GM21360 (cell line): ENCODE data around the gene NCBP1.
A peak's percentile ranks its signal among the peaks of the same experiment; 100 is the strongest.
"Not testable (repeated sequence)": the region's sequence is repeated elsewhere in the genome, so short reads cannot be mapped to it uniquely, and the experiment has no call there.

ENCODE experiments used
- ATAC-seq: cut with Tn5 transposase; IDR thresholded peaks from one replicate; pipeline ENCODE4 v1.9.1; 2021; ENCODE audit warnings: mild to moderate bottlenecking, moderate library complexity; ENCODE audit not compliant: unreplicated experiment

Gene NCBP1, protein sequence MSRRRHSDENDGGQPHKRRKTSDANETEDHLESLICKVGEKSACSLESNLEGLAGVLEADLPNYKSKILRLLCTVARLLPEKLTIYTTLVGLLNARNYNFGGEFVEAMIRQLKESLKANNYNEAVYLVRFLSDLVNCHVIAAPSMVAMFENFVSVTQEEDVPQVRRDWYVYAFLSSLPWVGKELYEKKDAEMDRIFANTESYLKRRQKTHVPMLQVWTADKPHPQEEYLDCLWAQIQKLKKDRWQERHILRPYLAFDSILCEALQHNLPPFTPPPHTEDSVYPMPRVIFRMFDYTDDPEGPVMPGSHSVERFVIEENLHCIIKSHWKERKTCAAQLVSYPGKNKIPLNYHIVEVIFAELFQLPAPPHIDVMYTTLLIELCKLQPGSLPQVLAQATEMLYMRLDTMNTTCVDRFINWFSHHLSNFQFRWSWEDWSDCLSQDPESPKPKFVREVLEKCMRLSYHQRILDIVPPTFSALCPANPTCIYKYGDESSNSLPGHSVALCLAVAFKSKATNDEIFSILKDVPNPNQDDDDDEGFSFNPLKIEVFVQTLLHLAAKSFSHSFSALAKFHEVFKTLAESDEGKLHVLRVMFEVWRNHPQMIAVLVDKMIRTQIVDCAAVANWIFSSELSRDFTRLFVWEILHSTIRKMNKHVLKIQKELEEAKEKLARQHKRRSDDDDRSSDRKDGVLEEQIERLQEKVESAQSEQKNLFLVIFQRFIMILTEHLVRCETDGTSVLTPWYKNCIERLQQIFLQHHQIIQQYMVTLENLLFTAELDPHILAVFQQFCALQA

GRCh38 chr9:97632985-97633858 is at the start of gene NCBP1, which contains the start of gene TSTD2:
Gene NCBP1, plus strand, starts transcription at chr9:97633821. Its CDS starts 61 bp downstream, at chr9:97633882.
Gene TSTD2, minus strand, starts transcription at chr9:97633368. Its CDS starts 5,806 bp downstream, at chr9:97627562.
- ATAC-seq: peak; percentile 84

- ATAC-seq: not testable (repeated sequence)
Measured at GRCh38 chr9:97584778-97585177, 48.8 kb upstream of the NCBP1 start.

- ATAC-seq: not testable (repeated sequence)
Measured at GRCh38 chr9:97586909-97587308, 46.7 kb upstream of the NCBP1 start.

GRCh38 chr9:97591535-97591934 is 42.1 kb upstream of the NCBP1 start:
- no peak for ATAC-seq

DNA sequence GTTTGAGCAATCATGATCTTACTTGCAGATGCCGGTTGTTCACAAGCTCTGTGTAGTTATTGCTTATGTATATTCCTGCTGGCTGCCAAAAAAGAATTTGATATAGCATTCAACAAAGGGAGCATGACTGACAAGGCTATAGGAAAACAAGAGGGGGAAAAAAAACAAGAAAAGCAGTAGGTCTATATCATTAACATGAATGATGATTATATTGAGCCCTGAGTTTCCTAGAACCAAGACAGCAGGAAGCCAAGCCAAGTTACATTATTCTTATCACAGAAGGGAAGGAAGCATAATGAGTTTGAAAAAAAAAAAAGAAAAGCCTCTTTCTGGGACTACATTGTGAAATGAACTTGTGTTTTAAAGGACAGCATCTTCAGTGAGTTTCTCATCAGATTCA is 41.5 kb upstream of the NCBP1 start:
- ATAC-seq: no peak

- no peak for ATAC-seq
Measured at GRCh38 chr9:97593960-97594359, 39.7 kb upstream of the NCBP1 start.

GRCh38 chr9:97594381-97594921 is 39.2 kb upstream of the NCBP1 start:
- ATAC-seq: no peak

DNA sequence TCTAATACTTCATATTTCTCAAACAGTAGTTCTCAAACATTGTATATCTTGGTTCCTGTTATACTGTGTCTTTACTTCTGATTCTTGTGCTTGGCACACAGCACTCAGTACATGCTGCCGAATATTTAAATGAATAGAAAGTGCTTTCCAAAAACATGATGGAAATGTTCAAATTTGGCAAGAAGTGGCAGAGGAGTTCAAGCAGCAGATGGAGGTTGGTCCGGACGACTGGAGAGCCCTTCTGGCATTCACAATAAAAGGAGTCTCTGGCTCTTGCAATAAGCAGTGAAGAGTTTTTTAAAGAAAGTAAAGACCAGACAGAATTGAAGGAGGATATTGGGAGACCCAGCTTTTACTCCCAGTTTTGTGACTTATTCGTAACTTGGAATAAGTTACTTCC is 36.7 kb upstream of the NCBP1 start:
- no peak for ATAC-seq

- peak; percentile 75 for ATAC-seq
Measured at GRCh38 chr9:97598461-97599288, 34.9 kb upstream of the NCBP1 start.

GRCh38 chr9:97599314-97599846 is 34.2 kb upstream of the NCBP1 start:
- no peak for ATAC-seq

DNA sequence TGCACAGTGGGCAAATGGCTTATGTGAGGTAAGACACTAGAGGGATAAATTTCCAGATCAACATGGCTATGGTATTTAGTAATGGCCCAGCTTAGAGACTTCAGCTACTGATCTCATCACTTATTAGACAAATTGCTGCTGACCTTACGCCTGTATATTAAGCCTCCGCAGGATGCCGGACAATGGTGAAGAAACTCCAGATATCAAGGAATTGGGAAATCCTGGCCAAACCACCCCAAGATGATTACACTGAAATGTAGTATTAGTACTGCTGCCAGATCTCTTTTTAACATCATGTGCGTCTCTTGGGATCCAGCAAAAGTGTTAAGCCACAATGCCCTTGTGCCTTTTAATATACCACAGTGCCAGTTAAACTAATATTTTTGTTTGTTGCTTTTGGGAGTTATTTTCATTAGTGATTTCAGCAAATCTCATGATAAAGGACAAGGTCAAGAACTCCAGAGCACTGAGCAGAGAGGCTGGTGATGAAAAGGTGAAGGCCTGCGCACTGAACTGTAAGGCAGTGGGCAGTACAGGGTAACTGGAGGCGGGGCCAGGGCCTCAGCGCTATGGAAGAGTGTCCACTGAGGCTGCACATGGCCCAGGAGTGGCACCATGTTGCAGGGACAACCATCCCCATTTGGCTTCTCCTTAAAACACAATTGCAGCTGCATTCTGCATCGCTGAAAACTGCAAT is 32.9 kb upstream of the NCBP1 start:
- no peak for ATAC-seq

- no peak for ATAC-seq
Measured at GRCh38 chr9:97601228-97601898, 32.3 kb upstream of the NCBP1 start.

- no peak for ATAC-seq
Measured at GRCh38 chr9:97602430-97602829, 31.2 kb upstream of the NCBP1 start.

DNA sequence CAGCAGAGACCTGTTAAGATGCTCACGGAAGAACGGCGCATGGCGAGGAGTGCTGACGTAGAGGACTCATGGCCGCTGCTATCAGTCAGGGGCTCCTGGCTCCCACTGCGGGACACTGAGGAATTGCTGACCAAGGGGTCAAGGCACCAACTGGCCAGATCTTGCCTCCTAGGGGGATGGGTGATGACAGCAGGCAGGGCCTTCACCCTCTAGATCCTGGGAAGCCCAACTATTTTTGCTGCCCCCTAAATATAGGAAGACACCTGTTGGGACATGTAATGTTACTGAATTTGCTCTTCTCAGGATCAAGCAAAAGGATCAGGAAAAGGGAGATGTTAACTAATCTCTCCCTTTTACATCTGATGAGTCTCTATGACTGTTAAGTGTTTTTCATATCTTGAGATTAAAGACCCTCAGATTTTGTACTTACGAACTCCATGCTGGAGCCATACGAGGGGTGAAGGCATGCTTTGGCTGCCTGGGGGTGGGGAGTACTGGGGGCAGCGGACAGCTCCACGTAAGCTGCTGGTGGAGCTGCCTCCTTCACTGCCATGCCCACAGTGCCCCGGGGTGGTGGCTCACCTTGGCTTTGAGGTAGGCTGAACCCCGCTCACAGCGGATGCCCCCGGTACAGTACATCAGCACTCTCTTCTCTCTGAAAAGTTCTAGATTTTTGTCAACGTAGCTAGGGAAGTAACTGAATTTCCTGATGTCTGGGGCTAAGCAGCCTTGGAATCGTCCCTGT is 28.5 kb upstream of the NCBP1 start:
- ATAC-seq: no peak

DNA sequence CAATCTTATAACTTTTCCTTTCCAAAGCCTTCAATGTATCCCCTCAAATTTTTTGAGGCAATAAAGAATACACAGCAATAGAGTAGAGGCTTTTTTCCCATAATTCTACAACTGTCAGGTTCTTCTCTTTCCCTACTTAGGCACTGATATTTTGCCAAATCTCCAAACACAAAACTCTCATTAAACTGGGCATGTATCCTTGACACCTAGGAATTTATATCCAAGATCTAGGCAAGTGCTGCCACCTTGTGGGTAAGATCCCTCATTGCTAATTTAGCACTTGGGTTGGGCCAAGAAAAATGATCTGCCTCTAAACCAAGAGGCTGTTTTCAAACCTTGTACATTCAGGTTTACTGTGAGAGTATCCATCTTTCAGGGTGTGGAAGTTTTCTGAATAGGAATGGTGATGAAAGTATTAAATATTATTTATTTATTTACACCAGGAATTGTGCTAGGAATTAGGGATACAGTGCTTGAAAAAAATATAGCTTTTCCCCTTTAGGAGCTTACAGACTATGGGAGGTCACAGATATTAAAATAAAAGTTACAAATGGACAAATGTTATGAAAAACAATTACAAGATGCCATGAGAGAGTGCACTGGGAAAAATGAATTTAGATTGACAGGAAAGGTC is 18.1 kb upstream of the NCBP1 start:
- no peak for ATAC-seq

DNA sequence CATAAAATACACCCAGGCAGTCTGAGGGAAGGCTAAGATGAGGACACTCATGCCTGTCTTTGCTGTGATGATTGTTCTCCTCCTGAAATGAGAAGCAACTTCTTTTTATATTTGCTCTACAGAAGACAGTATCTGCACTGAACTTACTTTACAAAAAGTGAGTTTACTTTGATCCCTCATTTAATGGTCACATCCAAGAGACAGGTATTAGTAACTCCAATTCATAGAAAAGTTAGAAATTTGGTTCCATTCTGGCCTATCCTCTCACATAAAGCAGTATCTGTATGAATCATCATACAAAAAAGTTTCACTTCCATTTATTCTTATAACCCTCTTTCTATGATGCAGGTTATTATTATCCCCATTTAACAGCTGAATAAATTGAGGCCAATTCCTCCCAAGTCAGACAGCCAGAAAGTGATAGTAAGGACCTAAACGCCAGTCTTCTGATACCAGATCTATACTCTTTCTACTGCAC is 15.6 kb upstream of the NCBP1 start:
- no peak for ATAC-seq

DNA sequence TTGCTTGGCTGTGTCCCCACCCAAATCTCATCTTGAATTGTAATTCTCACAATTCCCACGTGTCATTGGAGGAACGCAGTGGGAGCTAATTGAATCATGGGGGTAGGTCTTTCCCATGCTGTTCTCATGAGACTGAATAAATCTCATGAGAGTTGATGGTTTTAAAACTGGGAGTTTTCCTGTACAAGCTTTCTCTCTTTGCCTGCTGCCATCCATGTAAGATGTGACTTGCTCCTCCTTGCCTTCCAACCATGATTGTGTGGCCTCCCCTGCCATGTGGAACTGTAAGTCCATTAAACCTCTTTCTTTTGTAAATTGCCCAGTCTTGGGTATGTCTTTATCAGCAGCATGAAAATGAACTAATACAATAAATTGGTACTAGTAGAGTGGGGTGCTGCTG is 13.6 kb upstream of the NCBP1 start:
- ATAC-seq: not testable (repeated sequence)
